Large intestine (tissue), 3 donors: ENCODE measurements around the gene RASSF7. TPM values are rescaled to one million over a fixed set of nuclear protein-coding genes. Genes with fewer than 3 reads are reported as not detected.
A peak's percentile ranks its signal among the peaks of the same experiment; 100 is the strongest.

ENCODE experiments used
- DNase-seq, 2 donors: peaks; one replicate each; pipeline versions ENCODE4 v3.0.0 to v3.0.0-alpha.2; 2013
- H3K27ac ChIP-seq: one replicate; pipeline ENCODE4 v1.5.1; 2013; ENCODE audit warnings: low read length
- H3K27me3 ChIP-seq: 2 replicates; pipeline ENCODE4 v1.6.1; 2013; ENCODE audit warnings: low read length; ENCODE audit not compliant: control insufficient read depth, insufficient read depth
- H3K36me3 ChIP-seq: 2 replicates; pipeline ENCODE4 v1.6.1; 2013; ENCODE audit warnings: low read length; ENCODE audit not compliant: control insufficient read depth, insufficient read depth
- H3K4me1 ChIP-seq: one replicate; pipeline ENCODE4 v1.6.1; 2013; ENCODE audit warnings: low read length; ENCODE audit not compliant: control insufficient read depth, insufficient read depth
- H3K4me3 ChIP-seq: one replicate; pipeline ENCODE4 v1.5.1; 2013; ENCODE audit warnings: low read length
- H3K9me3 ChIP-seq: one replicate; pipeline ENCODE4 v1.6.1; 2013; ENCODE audit warnings: mild to moderate bottlenecking, low read depth, low read length, moderate library complexity; ENCODE audit not compliant: control insufficient read depth
- WGBS: methylation state at CpG from one replicate; pipeline ENCODE4 v1.1.5; 2013; ENCODE audit warnings: low lambda C conversion rate; ENCODE audit not compliant: insufficient coverage; 5-methylcytosine and 5-hydroxymethylcytosine counted together
- polyA plus RNA-seq: library from polyadenylated mRNA; unstranded; fragments of 120-200 nt; gene quantifications from one replicate; pipeline ENCODE4 v1.2.1, GENCODE V29; 2013

The RASSF7 gene
- polyA plus RNA-seq, 1 donor: 45.4 TPM

DNA sequence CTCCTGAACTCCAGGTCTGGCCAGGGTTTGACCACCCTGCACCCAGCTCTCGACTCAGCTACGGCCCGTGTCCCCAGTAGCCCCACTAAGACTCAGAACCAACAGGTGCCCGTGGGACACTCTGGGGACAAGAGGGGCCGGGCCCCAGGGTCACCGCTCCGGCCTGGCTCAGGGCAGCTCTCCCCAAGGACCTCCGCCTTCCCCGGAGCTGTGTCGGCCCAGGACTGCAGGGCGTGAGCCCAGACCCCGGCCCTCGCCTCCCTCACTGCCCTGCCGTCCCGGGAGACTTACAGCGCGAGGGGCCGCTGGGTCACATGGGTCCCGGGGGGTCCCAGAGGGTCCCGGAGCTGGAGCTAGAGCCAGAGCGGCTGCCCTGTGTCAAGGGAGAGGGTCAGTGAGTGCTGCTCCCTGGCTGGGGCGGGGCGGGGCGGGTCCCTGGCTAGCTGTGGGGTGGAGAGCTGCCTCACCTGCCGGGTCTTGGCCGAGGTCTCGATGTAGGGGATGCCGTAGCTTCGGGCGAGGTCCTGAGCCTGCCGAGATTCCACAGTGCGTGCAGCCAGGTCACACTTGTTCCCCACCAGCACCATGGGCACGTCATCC lies 27.7 kb upstream of the RASSF7 start:
- Histone ChIP-seq H3K9me3 (peaks cover 9% of the 10 kb centered on the region), H3K36me3 (peaks cover 28% of the 10 kb centered on the region), H3K4me1 (peaks cover 17% of the 10 kb centered on the region), H3K4me3 (no peak overlapping the region), H3K27me3 (peaks cover 19% of the 10 kb centered on the region), H3K27ac (no peak overlapping the region)
- WGBS: no CpG with 5 or more reads among the region's 33 CpGs
- DNase-seq: no peak

DNA sequence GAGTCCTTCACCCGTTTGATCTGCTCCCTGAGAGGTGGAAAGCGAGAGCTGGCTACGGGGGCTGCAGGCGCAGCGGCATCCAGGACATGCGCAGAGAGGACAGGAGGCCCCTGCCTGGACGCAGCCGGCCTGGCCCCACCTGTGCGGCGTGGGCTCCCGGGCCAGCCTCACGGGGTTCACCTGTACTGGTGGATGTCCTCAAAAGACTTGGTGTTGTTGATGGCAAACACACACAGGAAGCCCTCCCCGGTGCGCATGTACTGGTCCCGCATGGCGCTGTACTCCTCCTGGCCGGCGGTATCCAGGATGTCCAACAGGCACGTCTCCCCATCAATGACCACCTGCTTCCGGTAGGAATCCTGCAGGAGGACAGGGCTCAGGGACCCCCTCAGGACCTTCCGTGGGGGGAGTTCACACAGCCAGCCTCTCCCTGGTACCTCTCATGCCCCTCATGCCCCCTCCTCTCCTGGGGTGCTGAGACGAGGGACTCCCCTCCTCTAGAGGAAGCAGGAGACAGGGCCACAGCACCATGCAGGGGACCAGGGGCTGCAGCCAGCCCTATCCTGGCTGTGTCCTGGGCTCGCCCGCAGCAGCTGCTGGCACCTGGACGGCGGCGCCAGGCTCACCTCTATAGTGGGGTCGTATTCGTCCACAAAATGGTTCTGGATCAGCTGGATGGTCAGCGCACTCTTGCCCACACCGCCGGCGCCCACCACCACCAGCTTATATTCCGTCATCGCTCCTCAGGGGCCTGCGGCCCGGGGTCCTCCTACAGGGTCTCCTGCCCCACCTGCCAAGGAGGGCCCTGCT lies 27.0 kb upstream of the RASSF7 start:
- Histone ChIP-seq H3K4me1 (peaks cover 19% of the 10 kb centered on the region), H3K27me3 (peaks cover 22% of the 10 kb centered on the region), H3K4me3 (peak overlapping the region; percentile 78), H3K27ac (no peak overlapping the region), H3K9me3 (peaks cover 9% of the 10 kb centered on the region), H3K36me3 (peaks cover 28% of the 10 kb centered on the region)
- WGBS: no CpG with 5 or more reads among the region's 37 CpGs
- no peak for DNase-seq

DNA sequence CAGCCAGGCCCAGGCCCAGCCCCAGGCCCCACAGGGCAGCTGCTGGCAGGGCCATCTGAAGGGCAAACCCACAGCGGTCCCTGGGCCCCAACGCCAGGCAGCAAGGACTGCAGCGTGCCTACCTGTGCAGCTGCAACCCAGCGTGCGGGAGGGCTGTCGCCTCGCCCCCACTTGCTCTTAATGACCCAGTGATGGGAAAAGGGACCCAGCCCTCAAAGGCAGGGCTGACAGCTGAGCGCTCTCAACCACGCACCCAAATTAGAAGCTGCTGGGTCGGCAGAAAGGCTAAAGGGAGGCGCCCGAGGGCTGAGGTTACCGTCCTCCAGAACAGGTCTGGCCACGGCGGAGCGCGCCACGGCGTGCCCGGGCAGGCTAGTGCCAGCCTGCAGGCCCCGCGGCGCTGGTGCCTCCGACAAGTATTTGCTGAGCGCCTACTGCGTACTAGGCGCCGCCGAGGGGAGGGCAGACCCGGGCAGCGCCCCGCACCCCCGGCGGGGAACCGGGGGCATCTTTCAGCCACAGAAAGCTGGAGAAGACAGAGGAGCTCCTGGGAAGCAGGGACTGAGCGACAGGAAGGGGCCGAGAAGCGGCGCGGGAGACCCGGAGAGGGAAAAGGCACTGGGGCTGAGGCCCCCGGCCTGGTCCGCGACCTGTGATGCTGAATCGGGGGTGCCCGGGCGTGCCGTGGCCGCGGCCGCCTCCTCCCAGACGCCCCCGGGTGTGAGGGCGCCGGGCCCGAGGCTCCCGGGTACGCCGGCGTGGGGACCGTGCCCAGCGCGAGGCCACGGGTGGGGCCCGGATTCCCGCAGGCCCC lies 26.2 kb upstream of the RASSF7 start:
- Histone ChIP-seq H3K36me3 (peaks cover 28% of the 10 kb centered on the region), H3K4me1 (peaks cover 19% of the 10 kb centered on the region), H3K27me3 (peaks cover 22% of the 10 kb centered on the region), H3K4me3 (peak overlapping the region; percentile 78), H3K27ac (no peak overlapping the region), H3K9me3 (peaks cover 9% of the 10 kb centered on the region)
- no CpG with 5 or more reads among the region's 66 CpGs for WGBS
- DNase-seq: peak in 1 of 2 donors; percentile 28

DNA sequence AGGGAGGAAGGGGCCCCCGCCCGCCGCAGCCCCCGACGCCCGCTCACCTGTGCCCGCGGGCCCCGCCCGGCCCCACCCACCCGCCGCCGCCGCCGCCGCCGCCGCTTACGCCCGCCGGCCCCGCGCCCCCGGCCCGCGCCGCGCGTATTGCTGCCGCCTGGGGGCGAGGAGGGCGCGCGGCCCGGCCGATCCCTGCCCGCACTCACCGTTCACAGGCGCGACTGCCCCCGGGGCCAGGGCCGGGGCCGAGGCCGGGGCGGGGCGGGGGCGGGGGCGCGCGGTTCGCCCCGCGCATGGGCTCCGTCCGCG lies 25.6 kb upstream of the RASSF7 start:
- H3K27ac ChIP-seq: no peak overlapping the region
- WGBS: no CpG with 5 or more reads among the region's 56 CpGs

DNA sequence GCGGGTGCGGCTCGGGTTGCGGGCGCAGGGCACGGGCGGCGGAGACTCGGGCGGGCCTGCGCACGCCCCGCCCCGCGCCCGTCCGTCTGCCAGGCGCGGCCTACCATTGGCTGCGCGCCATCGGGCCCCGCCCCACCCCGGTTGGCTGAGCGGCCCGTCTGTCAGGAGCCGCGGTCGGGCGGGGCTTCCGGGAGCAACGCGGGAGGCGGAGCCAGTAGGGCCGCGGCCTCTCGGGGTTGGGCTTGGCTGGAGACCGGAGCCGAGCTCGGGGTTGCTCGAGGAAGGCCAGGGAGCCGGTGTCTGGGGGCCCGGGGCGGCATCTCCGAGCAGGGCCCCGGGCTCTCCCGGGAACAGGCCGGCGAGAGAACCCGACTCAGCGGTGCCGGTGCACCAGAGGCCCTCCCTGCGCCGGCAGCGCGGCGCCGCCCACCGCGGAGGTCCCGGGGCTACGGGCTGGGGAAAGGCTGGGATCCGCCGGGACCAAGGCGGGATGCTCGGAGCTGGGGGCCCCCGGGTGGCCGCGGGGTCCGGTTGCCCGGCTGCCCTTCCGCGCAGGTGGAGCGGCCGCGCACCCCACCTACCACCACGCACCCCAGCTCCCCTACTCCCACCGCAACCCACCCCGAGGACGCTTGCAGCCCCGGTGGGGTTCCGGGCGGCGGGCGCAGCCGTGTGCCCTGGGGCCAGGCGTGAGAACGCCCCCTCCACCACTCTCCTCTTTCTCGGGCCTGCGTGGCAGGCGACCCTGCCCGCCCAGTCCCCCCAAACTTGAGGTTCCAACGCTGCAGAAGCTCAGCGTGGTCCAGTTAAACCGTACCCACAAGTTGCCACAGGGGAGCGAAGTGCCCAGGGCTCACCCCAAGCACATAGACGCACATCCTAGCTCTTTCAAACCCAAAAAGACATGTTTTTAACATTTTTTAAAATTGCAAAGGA lies 25.0 kb upstream of the RASSF7 start, which contains the start of gene HRAS:
Gene HRAS (minus strand): TSS at position 58 of the 936 bp plus-strand sequence.
- peaks cover 22% of the 10 kb centered on the region for H3K27me3 ChIP-seq
- peak within 1 kb of the TSS; percentile 78 for H3K4me3 ChIP-seq
- H3K36me3 ChIP-seq: peaks cover 28% of the 10 kb centered on the region
- peak within 1 kb of the TSS; percentile 60 for H3K27ac ChIP-seq
- peaks cover 9% of the 10 kb centered on the region for H3K9me3 ChIP-seq
- WGBS: no CpG with 5 or more reads among the region's 97 CpGs
- DNase-seq: peak; percentile 95 to 97
- peaks cover 19% of the 10 kb centered on the region for H3K4me1 ChIP-seq

More for the DNA sequence above, 25.6 kb upstream of the RASSF7 start:
- H3K4me1 ChIP-seq: peaks cover 19% of the 10 kb centered on the region
- peak overlapping the region; percentile 78 for H3K4me3 ChIP-seq
- no peak for DNase-seq
- H3K36me3 ChIP-seq: peaks cover 28% of the 10 kb centered on the region
- H3K27me3 ChIP-seq: peaks cover 22% of the 10 kb centered on the region
- peaks cover 9% of the 10 kb centered on the region for H3K9me3 ChIP-seq

DNA sequence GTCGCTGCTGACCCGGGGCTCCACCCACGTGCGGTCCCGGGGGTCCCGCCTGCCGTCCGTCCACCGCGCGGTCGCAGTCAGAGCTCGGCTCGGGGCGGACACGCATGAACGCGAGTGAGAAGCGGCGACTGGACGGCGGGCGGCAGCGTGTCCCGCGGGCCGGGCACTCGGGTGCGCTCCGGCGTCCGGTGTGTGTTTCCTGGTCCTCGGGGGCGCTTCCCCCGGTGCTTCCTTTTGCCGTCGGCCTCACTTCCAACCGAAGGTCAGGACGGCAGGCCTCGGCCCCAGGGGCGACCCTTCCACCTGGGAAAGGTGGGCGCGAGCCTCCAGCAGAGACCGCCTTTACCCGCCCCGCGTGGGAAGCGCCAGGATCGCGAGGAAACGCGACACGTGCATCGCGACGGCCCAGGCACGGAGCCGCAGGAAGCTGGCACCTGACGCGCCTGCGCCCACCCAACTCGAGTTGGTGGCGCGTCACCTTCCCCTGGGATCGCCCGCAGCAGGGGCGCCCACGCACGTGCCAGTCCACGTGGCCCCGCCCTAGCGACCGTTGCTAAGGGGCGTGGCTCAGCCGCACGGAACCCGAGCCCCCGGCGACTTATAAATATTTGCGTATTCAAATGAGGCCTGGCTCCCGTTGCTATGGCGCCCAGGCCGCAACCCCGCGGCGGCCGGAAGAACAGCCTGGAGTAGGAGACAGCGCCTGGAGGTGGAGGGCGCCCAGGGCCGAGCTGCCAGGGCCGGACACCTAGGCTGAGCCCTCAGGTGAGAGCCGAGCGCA lies 23.7 kb upstream of the RASSF7 start, which contains the start of gene LRRC56:
Gene LRRC56 (plus strand): TSS at position 687 of the 781 bp plus-strand sequence. CDS start 3,158 bp downstream, outside the sequence.
- Histone ChIP-seq H3K36me3 (peaks cover 19% of the 10 kb centered on the region), H3K27ac (no peak within 1 kb of the TSS), H3K9me3 (peaks cover 9% of the 10 kb centered on the region), H3K27me3 (peaks cover 22% of the 10 kb centered on the region), H3K4me3 (peak within 1 kb of the TSS; percentile 38), H3K4me1 (peaks cover 19% of the 10 kb centered on the region)
- DNase-seq: peak; percentile 79 to 87
- no CpG with 5 or more reads among the region's 93 CpGs for WGBS

DNA sequence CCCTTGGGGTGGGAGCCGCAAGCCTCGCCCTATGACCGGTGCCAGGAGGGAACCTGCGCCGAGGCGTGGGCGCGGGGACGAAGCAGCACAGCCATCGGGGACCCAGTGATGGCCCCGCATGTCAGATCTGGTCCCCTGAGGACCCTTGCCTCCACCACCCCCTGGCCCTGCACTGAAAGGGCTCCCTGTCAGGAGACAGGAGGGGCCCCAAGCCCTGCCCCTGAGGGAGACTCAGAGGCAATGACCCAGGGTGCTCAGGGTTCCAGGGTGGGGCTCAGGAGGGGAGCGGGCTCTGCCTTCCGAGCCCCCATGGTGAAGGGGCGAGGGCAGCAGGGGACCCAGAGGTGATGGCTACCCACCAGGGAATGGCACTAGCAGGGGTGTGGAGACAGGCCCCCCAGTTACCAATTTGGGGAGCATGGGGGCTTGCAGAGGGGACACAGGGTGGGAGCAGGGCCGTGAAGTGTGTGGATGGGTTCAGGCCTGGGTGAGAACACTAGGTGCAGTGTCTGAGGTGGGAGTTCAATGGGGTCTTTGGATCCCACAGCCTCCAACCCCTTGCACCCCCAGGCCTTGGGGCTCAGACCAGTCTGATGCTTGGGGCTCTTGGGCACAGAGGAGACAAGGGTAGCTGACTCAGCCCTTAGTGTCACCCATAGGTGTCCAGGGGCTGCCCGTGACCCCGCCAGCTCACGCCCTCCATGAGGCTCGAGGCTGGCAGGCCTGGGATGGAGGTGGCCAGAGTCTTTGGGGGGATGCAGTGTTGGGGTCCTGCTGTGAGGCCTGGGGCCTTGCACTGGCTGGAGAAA lies 22.9 kb upstream of the RASSF7 start:
- H3K4me3 ChIP-seq: peak overlapping the region; percentile 38
- WGBS: no CpG with 5 or more reads among the region's 19 CpGs
- peaks cover 11% of the 10 kb centered on the region for H3K36me3 ChIP-seq
- H3K4me1 ChIP-seq: peaks cover 19% of the 10 kb centered on the region
- H3K9me3 ChIP-seq: peaks cover 9% of the 10 kb centered on the region
- H3K27ac ChIP-seq: no peak overlapping the region
- H3K27me3 ChIP-seq: peaks cover 22% of the 10 kb centered on the region
- no peak for DNase-seq

DNA sequence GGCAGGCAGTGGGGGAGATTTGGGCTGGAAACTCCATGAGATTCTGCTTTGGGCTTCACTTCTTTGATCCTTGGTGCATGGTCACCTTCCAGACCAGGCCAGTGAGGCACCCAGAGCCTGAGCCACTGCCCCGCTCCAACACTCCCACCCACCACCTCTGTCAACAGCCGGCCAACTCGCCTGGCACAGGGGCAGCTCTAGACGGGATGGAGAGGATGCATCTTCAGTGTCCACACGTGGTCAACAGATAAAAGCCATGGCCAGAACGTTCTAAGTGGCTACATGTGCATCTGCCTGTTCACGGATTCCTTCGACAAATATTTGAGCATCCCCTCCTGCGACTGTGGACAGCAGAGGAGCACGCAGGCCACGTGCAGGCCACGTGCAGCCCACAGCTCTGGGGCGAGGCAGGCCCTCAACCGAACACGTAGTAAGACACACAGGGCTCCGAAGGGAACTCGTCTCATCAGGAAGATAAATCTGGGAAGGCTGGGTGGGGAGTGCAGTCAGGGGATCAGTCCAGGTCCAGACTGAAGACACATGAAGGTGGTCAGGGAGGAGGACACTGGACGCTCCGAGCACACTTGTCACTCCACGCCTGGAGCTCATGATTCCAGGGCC lies 22.2 kb upstream of the RASSF7 start:
- no peak for DNase-seq
- Histone ChIP-seq H3K27ac (no peak overlapping the region), H3K4me1 (peaks cover 19% of the 10 kb centered on the region), H3K36me3 (peaks cover 4% of the 10 kb centered on the region), H3K9me3 (peaks cover 9% of the 10 kb centered on the region), H3K4me3 (no peak overlapping the region), H3K27me3 (peaks cover 22% of the 10 kb centered on the region)
- WGBS: no CpG with 5 or more reads among the region's 20 CpGs
